Keratinocyte (primary cell): ENCODE measurements around the gene TTC39C. TPM values are rescaled to one million over a fixed set of nuclear protein-coding genes. Genes with fewer than 3 reads are reported as not detected.
A peak's percentile ranks its signal among the peaks of the same experiment; 100 is the strongest.

Source experiments
- DNase-seq: peaks from one replicate; pipeline ENCODE4 v3.0.0-alpha.2; 2011; ENCODE audit warnings: low read depth, missing footprints, low spot score
- FAIRE-seq: peaks from 2 replicates; lab custom pipeline; 2011; peaks lifted over from hg19 to GRCh38; lab: Jason Lieb, UNC
- H2AFZ ChIP-seq: 2 replicates; pipeline ENCODE4 v1.6.0; 2012; ENCODE audit warnings: low read length, control low read depth, inconsistent platforms; ENCODE audit not compliant: control insufficient read depth
- H3K27ac ChIP-seq: 2 replicates; pipeline ENCODE4 v1.5.1; 2011; ENCODE audit warnings: low read length; ENCODE audit not compliant: control insufficient read depth, insufficient read depth
- H3K27me3 ChIP-seq: 3 replicates; pipeline ENCODE4 v1.6.0; 2011; ENCODE audit warnings: low read length; ENCODE audit not compliant: control insufficient read depth, insufficient read depth; ENCODE audit errors: extremely low read depth
- H3K36me3 ChIP-seq, 2 experiments: 2 replicates in 1 of 2; 3 replicates in 1 of 2; pipeline ENCODE4 v1.5.1; 2011; ENCODE audit warnings: low read length in 2 of 2, mild to moderate bottlenecking in 1 of 2; ENCODE audit not compliant: control insufficient read depth in 2 of 2, insufficient read depth in 2 of 2; ENCODE audit errors: extremely low read depth in 1 of 2
- H3K4me1 ChIP-seq: 3 replicates; pipeline ENCODE4 v1.5.1; 2011; ENCODE audit warnings: low read length; ENCODE audit not compliant: control insufficient read depth, insufficient read depth; ENCODE audit errors: extremely low read depth
- H3K4me2 ChIP-seq: 3 replicates; pipeline ENCODE4 v1.6.0; 2011; ENCODE audit warnings: low read depth, low read length; ENCODE audit not compliant: control insufficient read depth, insufficient read depth; ENCODE audit errors: extremely low read depth
- H3K4me3 ChIP-seq, 3 experiments: fragments of 200-600 bp in 1 of 3; sonication (generic) in 1 of 3; 2 replicates in 2 of 3; 3 replicates in 1 of 3; pipeline ENCODE4 v1.5.1; 2011 to 2016; ENCODE audit warnings: low read length in 3 of 3, mild to moderate bottlenecking in 3 of 3, control low read depth in 2 of 3, inconsistent platforms in 1 of 3, low read depth in 1 of 3, mixed read lengths in 1 of 3, mixed run types in 1 of 3, moderate library complexity in 1 of 3; ENCODE audit not compliant: control insufficient read depth in 2 of 3, insufficient read depth in 2 of 3; ENCODE audit errors: extremely low read depth in 1 of 3
- H3K79me2 ChIP-seq: 2 replicates; pipeline ENCODE4 v1.6.0; 2012; ENCODE audit warnings: low read length; ENCODE audit not compliant: control insufficient read depth, insufficient read depth
- H3K9ac ChIP-seq: 3 replicates; pipeline ENCODE4 v1.6.0; 2011; ENCODE audit warnings: low read length; ENCODE audit not compliant: control insufficient read depth, insufficient read depth; ENCODE audit errors: extremely low read depth
- H3K9me1 ChIP-seq: 3 replicates; pipeline ENCODE4 v1.6.0; 2011; ENCODE audit warnings: low read length; ENCODE audit not compliant: control insufficient read depth, insufficient read depth; ENCODE audit errors: extremely low read depth
- H3K9me3 ChIP-seq: 2 replicates; pipeline ENCODE4 v1.5.1; 2012; ENCODE audit warnings: low read depth, low read length; ENCODE audit not compliant: control insufficient read depth
- H4K20me1 ChIP-seq: 3 replicates; pipeline ENCODE4 v1.6.0; 2011; ENCODE audit warnings: low read length; ENCODE audit not compliant: control insufficient read depth, insufficient read depth; ENCODE audit errors: extremely low read depth
- CTCF ChIP-seq, 3 experiments: IDR thresholded peaks in 1 of 3; conservative IDR thresholded peaks in 1 of 3; optimal IDR thresholded peaks in 1 of 3; 2 replicates in 2 of 3; 3 replicates in 1 of 3; pipeline versions ENCODE3 to v1.5.1; 2011; ENCODE audit warnings: low read length in 3 of 3, mild to moderate bottlenecking in 3 of 3, moderate library complexity in 2 of 3, control low read depth in 1 of 3, inconsistent platforms in 1 of 3; ENCODE audit not compliant: insufficient read depth in 2 of 3; ENCODE audit errors: extremely low read depth in 1 of 3
- EZH2 ChIP-seq: IDR thresholded peaks from one replicate; pipeline ENCODE4 v1.6.1; 2012; ENCODE audit warnings: inconsistent platforms, mild to moderate bottlenecking, low read length, moderate library complexity
- dilution Hi-C: fragments of 300-500 bp; cut with MboI; formaldehyde crosslinking; loops from one replicate; pipeline ENCODE4 v1.7.0; 2020; ENCODE audit warnings: low sequenced_read_pairs; ENCODE audit not compliant: extremely low pct_ligation_motif_present
- polyA plus RNA-seq, 5 experiments: library from polyadenylated mRNA; depleted of rRNA in 3 of 5; stranded (reverse) in 3 of 5; stranded (forward) in 1 of 5; unstranded in 1 of 5; fragments of >200 nt; gene quantifications; 1 replicate in 1 of 5; 2 replicates in 3 of 5; 3 replicates in 1 of 5; pipeline versions ENCODE4 v1.2.1 to v1.2.3, GENCODE V29; 2011 to 2012; ENCODE audit warnings: missing spikeins in 2 of 5, low read depth in 1 of 5, low replicate concordance in 1 of 5

TTC39C gene
- polyA plus RNA-seq, 1 donor (not counting 4 experiments of a cell fraction or from before 2014, with no cell fraction given): 26.8 TPM

- no peak overlapping the region for H3K4me2 ChIP-seq
- H3K4me1 ChIP-seq: peaks cover 42% of the 10 kb centered on the region
- H3K9ac ChIP-seq: no peak overlapping the region
- no peak for DNase-seq
- H4K20me1 ChIP-seq: no peaks in the 10 kb centered on the region
- H3K36me3 ChIP-seq: no peaks in the 10 kb centered on the region
- dilution Hi-C loops: no loop called here
- no peaks in the 10 kb centered on the region for H3K27me3 ChIP-seq
- no peak for FAIRE-seq
- no peaks in the 10 kb centered on the region for H3K9me1 ChIP-seq
- peaks cover 41% of the 10 kb centered on the region for H3K79me2 ChIP-seq
- no peak for TF ChIP-seq CTCF (optimal IDR thresholded peaks at IDR 0.05 in 1 of 3, IDR thresholded peaks at IDR 0.05 in 1 of 3, conservative IDR thresholded peaks at IDR 0.05 in 1 of 3; ENCODE audit: extremely low read depth in 1 of 3, insufficient read depth in 2 of 3, low read length in 3 of 3)
- no peak for TF ChIP-seq EZH2
- H3K4me3 ChIP-seq: no peak overlapping the region
- H3K9me3 ChIP-seq: no peaks in the 10 kb centered on the region
- H2AFZ ChIP-seq: no peak overlapping the region
- H3K27ac ChIP-seq: no peak overlapping the region
Observed at GRCh38 chr18:24024425-24024824, 9.9 kb downstream of the TTC39C start.

GRCh38 chr18:24026457-24026856, 11.9 kb downstream of the TTC39C start:
- peak; percentile 82 for FAIRE-seq
- dilution Hi-C loops: no loop called here
- Histone ChIP-seq H3K36me3 (no peaks in the 10 kb centered on the region), H3K4me3 (no peak overlapping the region), H3K27me3 (no peaks in the 10 kb centered on the region), H3K79me2 (peaks cover 50% of the 10 kb centered on the region), H4K20me1 (no peaks in the 10 kb centered on the region), H3K4me2 (peak overlapping the region; percentile 14), H3K9ac (peak overlapping the region; percentile 3), H3K9me1 (no peaks in the 10 kb centered on the region), H3K9me3 (no peaks in the 10 kb centered on the region), H2AFZ (no peak overlapping the region), H3K27ac (peak overlapping the region; percentile 30), H3K4me1 (peaks cover 42% of the 10 kb centered on the region)
- DNase-seq: no peak
- TF ChIP-seq CTCF (optimal IDR thresholded peaks at IDR 0.05 in 1 of 3, IDR thresholded peaks at IDR 0.05 in 1 of 3, conservative IDR thresholded peaks at IDR 0.05 in 1 of 3; ENCODE audit: extremely low read depth in 1 of 3, insufficient read depth in 2 of 3, low read length in 3 of 3) (no peak), EZH2 (no peak)
